Activated T-cell treated with anti-CD3 and anti-CD28 coated beads for 48 hours (primary cell): ENCODE measurements around the gene MYMX.
"Not testable (repeated sequence)": the region's sequence is repeated elsewhere in the genome, so short reads cannot be mapped to it uniquely, and the experiment has no call there.

Experiments
- DNase-seq: peaks from one replicate; pipeline ENCODE4 v3.0.0-alpha.2; 2020; ENCODE audit warnings: low read depth

Gene MYMX

GRCh38 chr6:44186635-44187025, 30.1 kb upstream of the MYMX start:
- no peak for DNase-seq

- no peak for DNase-seq
Observed at GRCh38 chr6:44188819-44189218, 27.9 kb upstream of the MYMX start.

GRCh38 chr6:44189257-44189656, 27.5 kb upstream of the MYMX start:
- no peak for DNase-seq

- DNase-seq: no peak
Observed at GRCh38 chr6:44190715-44191114, 26.0 kb upstream of the MYMX start.

- DNase-seq: no peak
Observed at GRCh38 chr6:44192428-44193041, 24.2 kb upstream of the MYMX start.

GRCh38 chr6:44193307-44193910, 23.3 kb upstream of the MYMX start:
- no peak for DNase-seq

- DNase-seq: no peak
Observed at GRCh38 chr6:44194326-44194725, 22.4 kb upstream of the MYMX start.

GRCh38 chr6:44196351-44196750, 20.4 kb upstream of the MYMX start:
- not testable (repeated sequence) for DNase-seq

- DNase-seq: no peak
Observed at GRCh38 chr6:44198684-44199083, 18.0 kb upstream of the MYMX start.

- DNase-seq: no peak
Observed at GRCh38 chr6:44199883-44200282, 16.8 kb upstream of the MYMX start.

GRCh38 chr6:44201200-44201599, 15.5 kb upstream of the MYMX start:
- DNase-seq: no peak

- DNase-seq: no peak
Observed at GRCh38 chr6:44201638-44202303, 15.0 kb upstream of the MYMX start.

GRCh38 chr6:44202332-44202971, 14.3 kb upstream of the MYMX start:
- no peak for DNase-seq

- DNase-seq: no peak
Observed at GRCh38 chr6:44202972-44203750, 13.6 kb upstream of the MYMX start.

- no peak for DNase-seq
Observed at GRCh38 chr6:44203955-44204354, 12.8 kb upstream of the MYMX start.

GRCh38 chr6:44207966-44208365, 8.8 kb upstream of the MYMX start:
- no peak for DNase-seq

- no peak for DNase-seq
Observed at GRCh38 chr6:44211284-44211683, 5.4 kb upstream of the MYMX start.

GRCh38 chr6:44214307-44214706, 2.4 kb upstream of the MYMX start:
- DNase-seq: no peak

- DNase-seq: no peak
Observed at GRCh38 chr6:44217332-44218143, 812 bp downstream of the MYMX start.

- peak; percentile 22 for DNase-seq
Observed at GRCh38 chr6:44219053-44219814, 2.5 kb downstream of the MYMX start.
